ENCODE measurements around the gene FGF5. TPM values are rescaled to one million over a fixed set of nuclear protein-coding genes. Genes with fewer than 3 reads are reported as not detected.

FGF5 gene
- total and polyA plus RNA-seq, 7 donors, result 0.05 to 0.85 (median 0.24) TPM; not detected in 4

DNA sequence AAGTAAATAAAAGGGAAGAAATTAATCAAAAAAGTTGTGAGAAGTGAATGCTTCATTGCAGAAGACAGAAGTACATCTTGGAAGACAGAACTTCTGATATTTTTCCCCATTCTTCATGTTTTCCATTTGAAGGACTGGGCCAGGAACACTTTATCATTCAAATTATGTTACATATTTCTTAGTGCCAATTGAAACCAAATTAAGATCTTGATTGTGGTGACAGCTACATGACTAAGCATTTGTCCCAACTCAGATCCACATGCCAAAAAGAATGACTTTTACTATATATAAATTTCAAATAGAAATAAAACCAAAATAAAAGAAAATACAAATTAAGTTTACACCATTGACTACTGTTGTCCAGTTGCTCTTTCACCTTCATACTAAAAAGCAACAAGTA is 14.0 kb upstream of the FGF5 start:
- Histone ChIP-seq H3K27ac (no peak overlapping the region), H3K27me3 (ENCODE audit: insufficient read depth in 3 of 3, low read length in 2 of 3) (peaks cover 0 to 12% (median 2%) of the 10 kb centered on the region in 3 donors), H3K36me3 (ENCODE audit: insufficient read depth in 1 of 2, low read depth in 1 of 2) (no peaks in the 10 kb centered on the region), H3K4me3 (no peak overlapping the region), H3K4me1 (no peaks in the 10 kb centered on the region), H3K9me3 (no peaks in the 10 kb centered on the region)
- intact Hi-C loops (cut with DNase I), result no loop called here
- ATAC-seq, result no peak
- no peak for DNase-seq
- TF ChIP-seq, protein P1, sequence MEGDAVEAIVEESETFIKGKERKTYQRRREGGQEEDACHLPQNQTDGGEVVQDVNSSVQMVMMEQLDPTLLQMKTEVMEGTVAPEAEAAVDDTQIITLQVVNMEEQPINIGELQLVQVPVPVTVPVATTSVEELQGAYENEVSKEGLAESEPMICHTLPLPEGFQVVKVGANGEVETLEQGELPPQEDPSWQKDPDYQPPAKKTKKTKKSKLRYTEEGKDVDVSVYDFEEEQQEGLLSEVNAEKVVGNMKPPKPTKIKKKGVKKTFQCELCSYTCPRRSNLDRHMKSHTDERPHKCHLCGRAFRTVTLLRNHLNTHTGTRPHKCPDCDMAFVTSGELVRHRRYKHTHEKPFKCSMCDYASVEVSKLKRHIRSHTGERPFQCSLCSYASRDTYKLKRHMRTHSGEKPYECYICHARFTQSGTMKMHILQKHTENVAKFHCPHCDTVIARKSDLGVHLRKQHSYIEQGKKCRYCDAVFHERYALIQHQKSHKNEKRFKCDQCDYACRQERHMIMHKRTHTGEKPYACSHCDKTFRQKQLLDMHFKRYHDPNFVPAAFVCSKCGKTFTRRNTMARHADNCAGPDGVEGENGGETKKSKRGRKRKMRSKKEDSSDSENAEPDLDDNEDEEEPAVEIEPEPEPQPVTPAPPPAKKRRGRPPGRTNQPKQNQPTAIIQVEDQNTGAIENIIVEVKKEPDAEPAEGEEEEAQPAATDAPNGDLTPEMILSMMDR (IDR thresholded peaks at IDR 0.05), result no peak

DNA sequence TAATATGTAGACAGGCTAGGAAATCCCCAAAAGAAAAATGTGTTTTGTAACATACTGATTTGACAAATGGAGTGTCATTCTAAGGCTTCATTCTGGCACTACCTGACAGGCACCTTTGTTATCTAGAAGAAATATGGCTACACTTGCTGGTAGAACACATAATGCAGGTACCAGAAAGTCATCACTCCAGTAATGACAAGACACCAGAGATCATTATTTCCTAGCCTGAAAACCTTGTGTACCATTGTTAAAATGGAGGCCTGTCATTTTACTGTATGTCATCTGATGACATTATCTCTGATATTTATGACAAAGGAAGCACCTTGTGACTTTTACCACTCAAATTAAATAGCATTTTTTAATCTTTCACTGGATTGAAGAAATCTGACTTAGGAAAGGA is 13.5 kb upstream of the FGF5 start:
- DNase-seq, result no peak
- Histone ChIP-seq H3K36me3 (ENCODE audit: insufficient read depth in 1 of 2, low read depth in 1 of 2) (no peaks in the 10 kb centered on the region), H3K27ac (no peak overlapping the region), H3K4me1 (no peaks in the 10 kb centered on the region), H3K4me3 (no peak overlapping the region), H3K9me3 (no peaks in the 10 kb centered on the region), H3K27me3 (ENCODE audit: insufficient read depth in 3 of 3, low read length in 2 of 3) (peaks cover 0 to 12% (median 2%) of the 10 kb centered on the region in 3 donors)
- intact Hi-C loops (cut with DNase I), result no loop called here
- no peak for ATAC-seq
- TF ChIP-seq, protein P1 (IDR thresholded peaks at IDR 0.05), result no peak

DNA sequence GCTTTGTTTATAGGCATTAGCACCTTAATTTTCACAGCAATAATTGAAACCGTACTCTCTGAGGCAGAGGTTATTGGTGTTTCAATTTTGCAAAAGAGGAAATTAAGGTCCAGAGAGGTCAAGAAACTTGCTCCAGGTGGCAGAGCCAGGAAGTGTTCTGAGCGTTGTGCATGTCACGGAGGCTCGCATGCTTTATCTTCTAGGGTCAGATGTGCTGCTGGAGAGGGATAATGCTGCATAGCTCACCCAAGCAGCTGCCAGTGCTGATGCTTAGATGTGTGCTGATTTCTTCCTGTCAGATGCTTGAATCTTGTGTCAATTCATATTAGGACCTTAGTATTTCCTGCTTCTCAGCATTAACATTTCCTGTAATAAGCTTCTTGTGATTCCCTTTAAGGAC is 13.0 kb upstream of the FGF5 start:
- H3K36me3 ChIP-seq (ENCODE audit: insufficient read depth in 1 of 2, low read depth in 1 of 2), result no peaks in the 10 kb centered on the region
- TF ChIP-seq, protein P1 (IDR thresholded peaks at IDR 0.05), result no peak
- peaks cover 0 to 12% (median under 1%) of the 10 kb centered on the region in 3 donors for H3K27me3 ChIP-seq (ENCODE audit: insufficient read depth in 3 of 3, low read length in 2 of 3)
- no peaks in the 10 kb centered on the region for H3K9me3 ChIP-seq
- intact Hi-C loops (cut with DNase I), result no loop called here
- H3K27ac ChIP-seq, result no peak overlapping the region
- DNase-seq (no peak), ATAC-seq (no peak)
- 37 to 45% (median 43%) methylated on average over 4 of the region's 4 CpGs for WGBS, 3 donors
- H3K4me1 ChIP-seq, result no peaks in the 10 kb centered on the region
- H3K4me3 ChIP-seq, result no peak overlapping the region

DNA sequence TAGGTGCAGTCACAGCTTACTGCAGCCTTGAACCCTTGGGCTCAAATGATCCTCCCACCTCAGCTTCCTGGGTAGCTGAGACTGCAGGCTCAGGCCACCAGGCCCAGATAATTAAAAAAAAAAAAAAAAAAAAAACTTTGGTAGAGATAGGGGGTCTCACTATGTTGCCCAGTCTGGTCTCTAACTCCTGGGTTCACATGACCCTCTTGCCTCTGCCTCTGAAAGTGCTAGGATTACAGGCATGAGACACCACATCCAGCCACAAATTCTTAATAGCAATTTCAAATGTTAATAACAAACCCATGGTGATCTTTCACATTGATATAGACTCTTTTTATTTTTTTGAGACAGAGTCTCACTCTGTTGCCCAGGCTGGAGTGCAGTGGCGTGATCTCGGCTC is 12.3 kb upstream of the FGF5 start:
- DNase-seq (no peak), ATAC-seq (no peak)
- Histone ChIP-seq H3K36me3 (ENCODE audit: insufficient read depth in 1 of 2, low read depth in 1 of 2) (no peaks in the 10 kb centered on the region), H3K9me3 (no peaks in the 10 kb centered on the region), H3K4me1 (no peaks in the 10 kb centered on the region), H3K4me3 (no peak overlapping the region), H3K27ac (no peak overlapping the region), H3K27me3 (ENCODE audit: insufficient read depth in 3 of 3, low read length in 2 of 3) (peaks cover 0 to 12% (median 0%) of the 10 kb centered on the region in 3 donors)
- intact Hi-C loops (cut with DNase I), result no loop called here
- TF ChIP-seq, protein P1 (IDR thresholded peaks at IDR 0.05), result no peak
- 94 to 97% (median 95%) methylated on average over 2 of the region's 2 CpGs for WGBS, 3 donors

GRCh38 chr4:80255329-80256095 is 11.0 kb upstream of the FGF5 start:
- Histone ChIP-seq H3K4me3 (no peak overlapping the region), H3K27me3 (ENCODE audit: insufficient read depth in 3 of 3, low read length in 2 of 3) (peaks cover 0 to 12% (median 0%) of the 10 kb centered on the region in 3 donors), H3K4me1 (no peaks in the 10 kb centered on the region), H3K27ac (no peak overlapping the region), H3K9me3 (no peaks in the 10 kb centered on the region), H3K36me3 (ENCODE audit: insufficient read depth in 1 of 2, low read depth in 1 of 2) (no peaks in the 10 kb centered on the region)
- TF ChIP-seq, protein P1 (IDR thresholded peaks at IDR 0.05), result no peak
- 54 to 56% (median 56%) methylated on average over 7 of the region's 7 CpGs for WGBS, 3 donors
- DNase-seq, result no peak
- intact Hi-C loops (cut with DNase I), result no loop called here
- ATAC-seq, result no peak
